ENCODE measurements around the gene HPCAL1.

HPCAL1 gene

GRCh38 chr2:10365412-10365811 lies 62.7 kb downstream of the HPCAL1 start:
- no peaks in the 10 kb centered on the region for H3K36me3 ChIP-seq (replicated peaks)
- TF ChIP-seq CTCF (IDR thresholded peaks at IDR 0.05; ENCODE audit: low read depth, low read length, missing control alignments) = no peak
- in situ Hi-C loops (cut with HindIII; ENCODE audit: low pct_ligation_motif_present, low sequenced_read_pairs) = no loop called here
- H3K27me3 ChIP-seq (replicated peaks) = no peaks in the 10 kb centered on the region
- no peak overlapping the region for H3K4me3 ChIP-seq (ENCODE audit: low read depth, low read length)
- no peak overlapping the region for H3K27ac ChIP-seq
- DNase-seq = no peak

- TF ChIP-seq CTCF (IDR thresholded peaks at IDR 0.05; ENCODE audit: low read depth, low read length, missing control alignments) = no peak
- no peak for DNase-seq
- in situ Hi-C loops (cut with HindIII; ENCODE audit: low pct_ligation_motif_present, low sequenced_read_pairs) = no loop called here
- Histone ChIP-seq H3K36me3 (replicated peaks) (no peaks in the 10 kb centered on the region), H3K4me3 (ENCODE audit: low read depth, low read length) (no peak overlapping the region), H3K27me3 (replicated peaks) (no peaks in the 10 kb centered on the region), H3K27ac (no peak overlapping the region)
Observed at GRCh38 chr2:10366601-10367270, 64.0 kb downstream of the HPCAL1 start.

- Histone ChIP-seq H3K27me3 (replicated peaks) (no peaks in the 10 kb centered on the region), H3K27ac (no peak overlapping the region), H3K36me3 (replicated peaks) (no peaks in the 10 kb centered on the region), H3K4me3 (ENCODE audit: low read depth, low read length) (no peak overlapping the region)
- DNase-seq = no peak
- in situ Hi-C loops (cut with HindIII; ENCODE audit: low pct_ligation_motif_present, low sequenced_read_pairs) = no loop called here
- TF ChIP-seq CTCF (IDR thresholded peaks at IDR 0.05; ENCODE audit: low read depth, low read length, missing control alignments) = no peak
Observed at GRCh38 chr2:10367472-10368439, 65.1 kb downstream of the HPCAL1 start.

GRCh38 chr2:10368491-10369231 lies 66.0 kb downstream of the HPCAL1 start:
- in situ Hi-C loops (cut with HindIII; ENCODE audit: low pct_ligation_motif_present, low sequenced_read_pairs) = no loop called here
- Histone ChIP-seq H3K27ac (no peak overlapping the region), H3K36me3 (replicated peaks) (no peaks in the 10 kb centered on the region), H3K4me3 (ENCODE audit: low read depth, low read length) (no peak overlapping the region), H3K27me3 (replicated peaks) (no peaks in the 10 kb centered on the region)
- DNase-seq = no peak
- no peak for TF ChIP-seq CTCF (IDR thresholded peaks at IDR 0.05; ENCODE audit: low read depth, low read length, missing control alignments)

GRCh38 chr2:10369269-10370255 lies 66.9 kb downstream of the HPCAL1 start:
- in situ Hi-C loops (cut with HindIII; ENCODE audit: low pct_ligation_motif_present, low sequenced_read_pairs) = no loop called here
- Histone ChIP-seq H3K4me3 (ENCODE audit: low read depth, low read length) (no peak overlapping the region), H3K27me3 (replicated peaks) (no peaks in the 10 kb centered on the region), H3K36me3 (replicated peaks) (no peaks in the 10 kb centered on the region), H3K27ac (no peak overlapping the region)
- DNase-seq = no peak
- no peak for TF ChIP-seq CTCF (IDR thresholded peaks at IDR 0.05; ENCODE audit: low read depth, low read length, missing control alignments)

All from brain microvascular endothelial cell (primary cell).